CD4-positive, alpha-beta T cell treated with Interferon gamma for 1 hour (primary cell): ENCODE data around the gene GPR62.

Source experiments
- DNase-seq: peaks from one replicate; pipeline ENCODE4 v3.0.0-alpha.2; 2020

GPR62 gene

DNA sequence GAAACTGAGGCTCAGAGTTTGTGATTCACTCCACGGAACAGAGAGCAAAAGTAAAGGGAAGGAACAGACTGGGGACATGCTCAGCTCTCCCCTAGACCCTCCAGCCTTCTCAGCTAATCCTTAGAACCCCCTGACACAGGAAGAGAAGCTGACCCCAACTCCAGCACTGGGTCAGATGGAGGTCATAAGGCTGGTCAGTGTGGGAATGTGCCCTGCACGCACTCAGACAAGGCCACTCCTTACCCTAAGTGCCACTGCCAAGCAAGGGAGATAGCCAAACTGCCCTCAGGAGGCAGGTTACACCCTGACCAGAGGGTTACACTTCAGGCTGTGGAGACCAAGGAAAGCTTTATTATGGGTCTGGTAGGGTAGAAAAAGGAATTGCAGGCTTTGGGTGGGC, 39.3 kb downstream of the GPR62 start:
- DNase-seq: no peak

- DNase-seq: peak; percentile 92
Measured at GRCh38 chr3:51995346-51996163, 40.4 kb downstream of the GPR62 start, which contains the start of gene RPL29. TSS of gene RPL29 (minus strand) at chr3:51995895. CDS start at chr3:51995461, 434 bp downstream.

- DNase-seq: no peak
Measured at GRCh38 chr3:51997172-51997571, 42.0 kb downstream of the GPR62 start.

DNA sequence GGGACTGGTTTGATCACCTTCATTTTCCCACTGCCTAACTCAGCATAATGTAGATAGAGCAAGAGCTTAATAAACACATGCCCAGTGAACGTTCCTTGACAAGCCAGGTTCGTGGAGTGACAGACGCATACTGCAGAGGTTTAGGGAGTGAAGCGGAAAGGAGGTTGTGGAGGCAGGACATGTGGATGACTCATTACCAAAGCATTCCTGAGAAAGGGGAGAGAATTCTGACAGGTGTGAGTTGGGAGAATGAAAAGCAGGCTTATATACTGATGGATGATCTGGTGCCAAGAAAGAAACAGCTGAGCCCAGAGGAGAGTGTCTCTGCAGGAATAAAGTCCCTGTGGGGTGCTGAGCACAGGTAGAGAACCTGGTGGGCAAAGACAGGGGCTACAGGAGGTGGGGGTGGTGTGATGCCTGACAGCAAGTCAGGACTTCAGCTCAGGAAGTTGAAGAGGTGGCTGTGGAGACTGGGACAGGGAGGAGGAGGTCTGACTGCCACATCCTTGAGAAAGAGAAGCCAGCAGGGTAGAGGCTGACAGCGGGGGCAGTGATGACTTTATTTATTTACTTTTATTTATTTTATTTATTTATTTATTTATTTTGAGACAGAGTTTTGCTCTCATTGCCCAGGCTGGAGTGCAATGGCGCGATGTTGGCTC, 42.9 kb downstream of the GPR62 start:
- DNase-seq: no peak

GRCh38 chr3:51998774-51999173, 43.6 kb downstream of the GPR62 start:
- DNase-seq: no peak

- no peak for DNase-seq
Measured at GRCh38 chr3:51999846-52000245, 44.7 kb downstream of the GPR62 start.

GRCh38 chr3:52001443-52001974, 46.3 kb downstream of the GPR62 start:
- DNase-seq: peak; percentile 83

DNA sequence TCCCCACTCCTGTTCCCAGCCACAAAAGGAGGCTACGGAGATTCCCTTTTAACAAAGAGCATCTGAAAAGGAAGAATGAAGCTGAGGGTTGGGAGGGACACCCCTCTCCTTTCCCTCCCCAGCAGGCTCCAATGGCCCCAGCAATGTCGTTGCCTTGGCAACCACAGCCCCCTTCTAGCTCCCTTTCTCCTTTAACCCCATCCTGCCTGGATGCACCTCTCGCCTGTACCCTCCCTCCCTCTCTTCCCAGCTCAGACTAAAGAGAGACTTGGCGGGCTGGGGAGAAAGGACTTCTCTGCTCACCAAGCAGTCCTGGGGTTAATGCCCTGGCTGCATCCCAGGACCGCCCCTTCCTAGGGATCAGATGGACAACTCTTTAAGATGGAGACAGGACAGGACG, 47.6 kb downstream of the GPR62 start:
- DNase-seq: no peak

- DNase-seq: no peak
Measured at GRCh38 chr3:52004163-52004787, 49.1 kb downstream of the GPR62 start.

DNA sequence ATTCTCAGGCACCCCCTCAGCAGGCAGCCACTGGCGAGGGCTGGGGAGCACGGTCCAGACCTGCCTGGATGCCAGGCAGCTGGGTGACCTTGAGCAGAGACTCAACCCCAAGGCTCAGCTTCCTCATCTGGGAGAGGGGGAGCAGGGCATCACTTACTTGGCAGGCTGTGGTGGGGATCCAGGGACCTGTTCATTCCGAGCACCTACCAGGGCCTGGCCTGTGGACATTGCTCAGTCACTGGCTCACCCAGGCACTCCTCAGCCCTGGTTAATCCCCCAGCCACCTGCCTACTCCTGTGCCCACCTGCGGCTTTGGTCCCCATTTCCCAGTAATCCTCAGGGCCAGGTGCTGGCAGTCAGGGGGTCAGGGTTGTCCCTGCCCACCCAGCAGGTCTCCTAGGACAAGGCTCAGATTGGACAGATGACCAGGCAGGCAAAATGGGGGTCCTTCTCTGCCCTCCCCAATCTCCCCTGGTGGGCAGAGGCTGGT, 49.8 kb downstream of the GPR62 start:
- DNase-seq: no peak

DNA sequence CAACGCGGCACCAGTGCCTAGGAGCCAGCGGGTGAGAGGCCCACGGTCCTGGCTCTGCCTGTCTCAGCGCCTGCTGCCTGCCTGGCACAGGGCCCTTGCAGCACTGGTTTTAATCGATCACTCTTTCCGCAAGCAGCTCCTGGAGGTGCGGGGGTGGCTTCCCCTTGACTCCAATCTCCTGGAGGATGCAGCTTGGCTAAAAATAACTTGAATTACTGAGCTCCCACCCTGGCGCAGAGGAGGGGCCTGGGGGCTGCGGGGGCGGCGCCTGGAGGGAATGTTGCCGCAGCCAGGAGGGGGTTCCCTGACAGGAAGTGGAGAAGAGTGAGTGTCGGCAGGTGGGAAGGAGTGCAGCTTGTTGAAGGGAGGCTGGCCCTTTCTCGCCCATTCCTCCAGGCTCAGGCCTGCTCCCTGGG, 50.4 kb downstream of the GPR62 start:
- no peak for DNase-seq

- no peak for DNase-seq
Measured at GRCh38 chr3:52006017-52006819, 51.0 kb downstream of the GPR62 start.

DNA sequence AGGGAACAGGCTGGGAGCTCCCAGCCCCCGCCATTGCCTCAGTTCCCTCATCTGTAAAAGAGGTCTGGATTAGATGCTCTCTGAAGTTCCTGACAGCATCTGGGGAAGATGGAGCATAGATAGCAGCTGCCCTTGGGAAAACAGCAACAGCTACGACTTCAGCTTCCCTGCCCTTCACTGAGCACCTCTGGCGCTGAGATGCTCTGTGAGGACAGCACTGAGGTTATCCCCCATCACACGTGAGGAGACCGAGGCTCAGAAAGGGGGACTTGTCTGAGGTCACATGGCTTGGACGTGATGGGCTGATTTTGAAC, 51.6 kb downstream of the GPR62 start:
- DNase-seq: no peak
